T-cell (primary cell): ENCODE data around the gene MCCD1. TPM values are rescaled to one million over a fixed set of nuclear protein-coding genes. Genes with fewer than 3 reads are reported as not detected.
A peak's percentile ranks its signal among the peaks of the same experiment; 100 is the strongest.
"Not testable (repeated sequence)": the region's sequence is repeated elsewhere in the genome, so short reads cannot be mapped to it uniquely, and the experiment has no call there.

ENCODE experiments used
- ATAC-seq, 4 experiments: fragments of 200-7000 bp in 3 of 4; fragments of 150-1000 bp in 1 of 4; cut with Tn5 transposase; replicated peaks in 1 of 4; 1 replicate in 3 of 4; 2 replicates in 1 of 4; pipeline ENCODE4 v1.10.0; 2021; ENCODE audit warnings: moderate library complexity in 3 of 4, mild to moderate bottlenecking in 2 of 4, moderate number of reproducible peaks in 1 of 4
- CTCF ChIA-PET, 2 donors: fragments of 300-600 bp; sonication (Branson Sonifier 250); formaldehyde crosslinking; loops; one replicate each; lab custom pipeline; 2022; ENCODE audit warnings: antibody characterized with exemption in 2 of 2; lab: Charles Lee
- POLR2A ChIA-PET, 2 donors: fragments of 300-600 bp; sonication (Branson Sonifier 250); formaldehyde crosslinking; loops; one replicate each; lab custom pipeline; 2022; ENCODE audit warnings: antibody characterized with exemption in 2 of 2; lab: Charles Lee
- DNase-seq, 35 experiments: peaks; one replicate each; pipeline versions ENCODE4 v3.0.0 to v3.0.0-alpha.2; 2013 to 2023
- H3K27ac ChIP-seq: one replicate; pipeline ENCODE4 v1.5.1; 2013; ENCODE audit warnings: low read length
- H3K27me3 ChIP-seq, 2 experiments: replicated peaks in 1 of 2; 1 replicate in 1 of 2; 2 replicates in 1 of 2; pipeline versions ENCODE4 v1.6.1 to v1.7.0; 2013; ENCODE audit warnings: low read length in 1 of 2, mixed read lengths in 1 of 2; ENCODE audit not compliant: control insufficient read depth in 2 of 2, insufficient read depth in 2 of 2; ENCODE audit errors: extremely low read depth in 1 of 2
- H3K36me3 ChIP-seq, 2 donors: 1 replicate in 1 of 2; 2 replicates in 1 of 2; pipeline versions ENCODE4 v1.6.1 to v1.7.0; 2013; ENCODE audit warnings: low read length in 1 of 2; ENCODE audit not compliant: control insufficient read depth in 2 of 2, insufficient read depth in 1 of 2; ENCODE audit errors: extremely low read depth in 1 of 2
- H3K4me1 ChIP-seq, 2 experiments: 1 replicate in 1 of 2; 2 replicates in 1 of 2; pipeline versions ENCODE4 v1.6.1 to v1.7.0; 2013; ENCODE audit warnings: low read length in 2 of 2, mixed read lengths in 1 of 2; ENCODE audit not compliant: insufficient read depth in 2 of 2, control insufficient read depth in 1 of 2; ENCODE audit errors: extremely low read depth in 1 of 2
- H3K4me3 ChIP-seq, 2 donors: 1 replicate in 1 of 2; 2 replicates in 1 of 2; pipeline versions ENCODE4 v1.5.1 to v1.7.0; 2013; ENCODE audit warnings: mild to moderate bottlenecking in 2 of 2, low read length in 1 of 2, moderate library complexity in 1 of 2; ENCODE audit not compliant: control insufficient read depth in 1 of 2; ENCODE audit errors: extremely low read depth in 1 of 2
- H3K9me3 ChIP-seq: 2 replicates; pipeline ENCODE4 v1.7.0; 2013
- H3K27ac Mint-ChIP-seq, 2 donors: one replicate each; pipeline ENCODE4 v1.8.0; 2020 to 2021; ENCODE audit warnings: mild to moderate bottlenecking in 2 of 2, mixed read lengths in 2 of 2
- H3K27me3 Mint-ChIP-seq, 2 donors: one replicate each; pipeline ENCODE4 v1.8.0; 2021 to 2022; ENCODE audit warnings: mixed read lengths in 2 of 2
- H3K36me3 Mint-ChIP-seq: one replicate; pipeline ENCODE4 v1.8.0; 2021; ENCODE audit warnings: mixed read lengths
- H3K4me1 Mint-ChIP-seq, 3 donors: one replicate each; pipeline ENCODE4 v1.8.0; 2020 to 2022; ENCODE audit warnings: mixed read lengths in 3 of 3, mild to moderate bottlenecking in 1 of 3
- H3K4me3 Mint-ChIP-seq, 3 donors: one replicate each; pipeline ENCODE4 v1.8.0; 2020 to 2022; ENCODE audit warnings: mild to moderate bottlenecking in 3 of 3, mixed read lengths in 3 of 3, moderate library complexity in 3 of 3
- H3K9me3 Mint-ChIP-seq, 3 donors: one replicate each; pipeline ENCODE4 v1.8.0; 2020 to 2022; ENCODE audit warnings: mixed read lengths in 3 of 3
- WGBS: methylation state at CpG from one replicate; pipeline ENCODE4 v1.1.5; 2013; ENCODE audit warnings: missing lambda C conversion rate; ENCODE audit not compliant: insufficient coverage; 5-methylcytosine and 5-hydroxymethylcytosine counted together
- total RNA-seq, 35 experiments: library from RNA in 6 of 35; stranded (reverse) in 6 of 35; fragments of 120-200 nt in 1 of 35; gene quantifications; one replicate each; pipeline versions ENCODE4 v1.2.1 to v1.2.4 and lab custom pipeline; 2013 to 2026

MCCD1 gene
- total RNA-seq, 5 donors from 2014 or later (not counting 1 experiment from before 2014, with no cell fraction given) = not detected

- Mint-ChIP-seq H3K4me3 (peak overlapping the region; percentile 83 to 88 (median 86)), H3K4me1 (peaks cover 74 to 82% (median 75%) of the 10 kb centered on the region in 3 donors)
- H3K9me3 ChIP-seq, H3K4me3 ChIP-seq, H3K27me3 ChIP-seq, CTCF ChIA-PET, H3K36me3 Mint-ChIP-seq, DNase-seq, ATAC-seq, H3K27ac Mint-ChIP-seq, H3K36me3 ChIP-seq, H3K27me3 Mint-ChIP-seq, H3K9me3 Mint-ChIP-seq, H3K27ac ChIP-seq, POLR2A ChIA-PET: not testable (repeated sequence)
- H3K4me1 ChIP-seq = peaks cover 8 to 42% of the 10 kb centered on the region in 2 experiments
- no CpG with 5 or more reads among the region's 2 CpGs for WGBS
Measured at GRCh38 chr6:31499648-31500047, 29.1 kb upstream of the MCCD1 start.

GRCh38 chr6:31502586-31502985, 26.2 kb upstream of the MCCD1 start:
- DNase-seq (no peak), ATAC-seq (no peak)
- H3K4me3 Mint-ChIP-seq = no peak overlapping the region
- no peaks in the 10 kb centered on the region for H3K27me3 Mint-ChIP-seq
- Histone ChIP-seq H3K4me1 (peaks cover 0 to 15% of the 10 kb centered on the region in 2 experiments), H3K27me3 (no peaks in the 10 kb centered on the region), H3K4me3 (no peak overlapping the region), H3K36me3 (peaks cover 3 to 25% of the 10 kb centered on the region in 2 donors), H3K9me3 (no peaks in the 10 kb centered on the region), H3K27ac (no peak overlapping the region)
- H3K27ac Mint-ChIP-seq = peak overlapping the region; percentile 12 to 32
- peaks cover 53 to 60% (median 58%) of the 10 kb centered on the region in 3 donors for H3K4me1 Mint-ChIP-seq
- POLR2A ChIA-PET = interaction anchor here in 1 of 2 donors (0.6 kb wide), 1 partner anchor 75 kb away, joined by 3 read pairs; no protein-coding TSS in a partner anchor
- H3K36me3 Mint-ChIP-seq = peaks cover 19% of the 10 kb centered on the region
- CTCF ChIA-PET = no interaction called here
- no peaks in the 10 kb centered on the region for H3K9me3 Mint-ChIP-seq

GRCh38 chr6:31509036-31509435, 19.7 kb upstream of the MCCD1 start:
- peaks cover 10 to 52% of the 10 kb centered on the region in 2 donors for H3K36me3 ChIP-seq
- DNase-seq, POLR2A ChIA-PET, ATAC-seq, H3K27ac ChIP-seq, CTCF ChIA-PET, H3K27me3 ChIP-seq, H3K4me1 ChIP-seq, H3K9me3 ChIP-seq, H3K4me3 ChIP-seq, H3K4me3 Mint-ChIP-seq, H3K27ac Mint-ChIP-seq, H3K27me3 Mint-ChIP-seq, H3K4me1 Mint-ChIP-seq, H3K9me3 Mint-ChIP-seq: not testable (repeated sequence)
- H3K36me3 Mint-ChIP-seq = peaks cover 40% of the 10 kb centered on the region
- 100% methylated on average over 1 of the region's 2 CpGs for WGBS

- no peaks in the 10 kb centered on the region for H3K9me3 Mint-ChIP-seq
- ChIA-PET CTCF (no interaction called here), POLR2A (no interaction called here)
- Histone ChIP-seq H3K4me3 (no peak overlapping the region), H3K4me1 (no peaks in the 10 kb centered on the region), H3K27me3 (no peaks in the 10 kb centered on the region), H3K9me3 (no peaks in the 10 kb centered on the region), H3K27ac (no peak overlapping the region), H3K36me3 (peaks cover 10 to 52% of the 10 kb centered on the region in 2 donors)
- WGBS = 100% methylated on average over 2 of the region's 4 CpGs
- H3K36me3 Mint-ChIP-seq = peaks cover 37% of the 10 kb centered on the region
- peaks cover 2 to 7% (median 2%) of the 10 kb centered on the region in 3 donors for H3K4me1 Mint-ChIP-seq
- no peak overlapping the region for H3K27ac Mint-ChIP-seq
- DNase-seq (no peak), ATAC-seq (no peak)
- no peaks in the 10 kb centered on the region for H3K27me3 Mint-ChIP-seq
- H3K4me3 Mint-ChIP-seq = no peak overlapping the region
Measured at GRCh38 chr6:31510007-31510406, 18.8 kb upstream of the MCCD1 start.

GRCh38 chr6:31513456-31514165, 15.2 kb upstream of the MCCD1 start:
- no peak overlapping the region for H3K27ac Mint-ChIP-seq

GRCh38 chr6:31521835-31522234, 6.9 kb upstream of the MCCD1 start:
- H3K36me3 Mint-ChIP-seq = no peaks in the 10 kb centered on the region
- H3K4me1 ChIP-seq = no peaks in the 10 kb centered on the region
- no peaks in the 10 kb centered on the region for H3K9me3 Mint-ChIP-seq
- H3K36me3 ChIP-seq = no peaks in the 10 kb centered on the region
- ChIA-PET CTCF (no interaction called here), POLR2A (interaction anchor here in 1 of 2 donors (0.6 kb wide), 1 partner anchor 331 kb away, joined by 4 read pairs; no protein-coding TSS in a partner anchor)
- no peak for ATAC-seq
- H3K4me3 ChIP-seq = no peak overlapping the region
- H3K27ac Mint-ChIP-seq = no peak overlapping the region
- H3K9me3 ChIP-seq = no peaks in the 10 kb centered on the region
- no peak overlapping the region for H3K4me3 Mint-ChIP-seq
- 50% methylated on average over 1 of the region's 3 CpGs for WGBS
- H3K4me1 Mint-ChIP-seq = peaks cover 0 to 3% (median 0%) of the 10 kb centered on the region in 3 donors
- H3K27me3 ChIP-seq = no peaks in the 10 kb centered on the region
- H3K27ac ChIP-seq = no peak overlapping the region
- no peak for DNase-seq
- no peaks in the 10 kb centered on the region for H3K27me3 Mint-ChIP-seq

More at GRCh38 chr6:31513456-31514165, 15.2 kb upstream of the MCCD1 start:
- Histone ChIP-seq H3K4me3 (no peak overlapping the region), H3K9me3 (no peaks in the 10 kb centered on the region), H3K4me1 (no peaks in the 10 kb centered on the region), H3K36me3 (peaks cover 2 to 17% of the 10 kb centered on the region in 2 donors), H3K27ac (no peak overlapping the region), H3K27me3 (peaks cover 0 to 10% of the 10 kb centered on the region in 2 experiments)
- Mint-ChIP-seq H3K9me3 (no peaks in the 10 kb centered on the region), H3K4me1 (no peaks in the 10 kb centered on the region), H3K36me3 (peaks cover 18% of the 10 kb centered on the region), H3K4me3 (no peak overlapping the region), H3K27me3 (no peaks in the 10 kb centered on the region)
- ATAC-seq (no peak), DNase-seq (no peak)
- CTCF ChIA-PET = no interaction called here
- WGBS = 93% methylated on average over 3 of the region's 5 CpGs
- POLR2A ChIA-PET = interaction anchor here in 1 of 2 donors (0.5 kb wide), 1 partner anchor 310 kb away, joined by 3 read pairs; no protein-coding TSS in a partner anchor
